ENCODE measurements around the gene LIMCH1.

Gene LIMCH1

GRCh38 chr4:41613386-41613785, 75.4 kb downstream of the LIMCH1 start:
- Histone ChIP-seq H3K36me3 (no peaks in the 10 kb centered on the region), H3K9me3 (no peaks in the 10 kb centered on the region), H3K27ac (no peak overlapping the region), H3K27me3 (no peaks in the 10 kb centered on the region), H3K9ac (no peak overlapping the region), H3K4me2 (no peak overlapping the region), H4K20me1 (no peaks in the 10 kb centered on the region), H3K4me1 (peaks cover 12% of the 10 kb centered on the region), H3K4me3 (no peak overlapping the region)
- TF ChIP-seq Cebpa-rat (IDR thresholded peaks at IDR 0.05) = no peak

GRCh38 chr4:41613821-41614220, 75.9 kb downstream of the LIMCH1 start:
- Histone ChIP-seq H3K4me1 (peaks cover 16% of the 10 kb centered on the region), H3K4me3 (no peak overlapping the region), H3K27me3 (no peaks in the 10 kb centered on the region), H3K36me3 (no peaks in the 10 kb centered on the region), H4K20me1 (no peaks in the 10 kb centered on the region), H3K9ac (no peak overlapping the region), H3K4me2 (no peak overlapping the region), H3K27ac (no peak overlapping the region), H3K9me3 (no peaks in the 10 kb centered on the region)
- no peak for TF ChIP-seq Cebpa-rat (IDR thresholded peaks at IDR 0.05)

GRCh38 chr4:41614519-41614918, 76.6 kb downstream of the LIMCH1 start:
- no peak overlapping the region for H3K9ac ChIP-seq
- no peaks in the 10 kb centered on the region for H3K9me3 ChIP-seq
- no peak for TF ChIP-seq Cebpa-rat (IDR thresholded peaks at IDR 0.05)
- H3K4me1 ChIP-seq = peaks cover 22% of the 10 kb centered on the region
- no peaks in the 10 kb centered on the region for H4K20me1 ChIP-seq
- no peak overlapping the region for H3K27ac ChIP-seq
- no peaks in the 10 kb centered on the region for H3K27me3 ChIP-seq
- no peaks in the 10 kb centered on the region for H3K36me3 ChIP-seq
- no peak overlapping the region for H3K4me2 ChIP-seq
- no peak overlapping the region for H3K4me3 ChIP-seq

DNA sequence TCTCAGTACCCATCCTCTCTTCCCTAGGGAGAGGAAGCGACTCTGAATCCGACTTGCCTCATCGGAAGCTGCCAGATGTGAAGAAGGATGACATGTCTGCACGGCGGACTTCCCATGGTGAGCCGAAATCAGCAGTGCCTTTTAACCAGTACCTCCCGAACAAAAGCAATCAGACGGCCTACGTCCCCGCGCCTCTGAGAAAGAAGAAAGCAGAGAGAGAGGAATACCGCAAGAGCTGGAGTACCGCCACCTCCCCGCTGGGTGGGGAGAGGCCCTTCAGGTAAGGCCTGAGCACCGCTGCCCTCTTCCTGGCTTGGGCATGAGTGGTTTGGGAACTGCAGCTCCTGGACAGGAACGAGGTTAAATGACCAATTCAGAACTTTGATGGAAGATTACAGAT, 81.2 kb downstream of the LIMCH1 start:
- Histone ChIP-seq H3K9ac (no peak overlapping the region), H3K27ac (no peak overlapping the region; the same call in 1 of the 2 replicates), H4K20me1 (no peaks in the 10 kb centered on the region), H3K27me3 (no peaks in the 10 kb centered on the region), H3K4me2 (peak overlapping the region; percentile 55), H3K36me3 (no peaks in the 10 kb centered on the region), H3K4me1 (peaks cover 37% of the 10 kb centered on the region), H3K9me3 (no peaks in the 10 kb centered on the region), H3K4me3 (no peak overlapping the region)
- TF ChIP-seq Cebpa-rat (IDR thresholded peaks at IDR 0.05) = no peak

DNA sequence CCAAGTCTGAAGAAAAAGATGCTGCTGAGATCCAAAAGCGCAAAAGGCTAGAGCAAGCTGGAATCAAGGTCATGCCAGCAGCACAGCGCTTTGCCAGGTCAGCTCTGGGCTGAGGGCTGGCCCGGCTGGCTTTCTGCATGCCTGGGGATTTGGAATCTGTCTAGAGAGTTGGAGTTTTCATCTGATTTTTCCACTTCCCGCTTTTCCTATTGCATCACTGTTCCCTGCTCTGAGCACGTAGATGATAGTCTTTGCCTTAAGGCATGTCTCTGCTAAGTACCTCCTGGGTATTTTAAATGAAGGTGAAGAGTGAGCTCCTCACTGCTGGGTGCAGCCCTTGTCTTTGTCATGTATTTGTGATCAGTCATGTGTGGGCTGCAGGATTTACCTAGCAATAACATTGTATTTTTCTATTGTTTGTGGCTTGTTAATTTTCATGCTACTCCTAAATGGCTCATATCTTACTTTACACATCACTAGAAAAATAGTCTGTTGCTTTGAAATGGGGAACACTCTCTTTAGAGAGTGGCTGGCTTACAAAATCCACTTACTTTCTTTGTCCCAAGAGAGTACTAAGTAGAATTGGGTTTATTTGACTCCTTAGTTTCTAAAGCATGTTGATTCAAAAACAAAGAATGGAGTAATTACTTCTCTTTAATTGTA, 82.8 kb downstream of the LIMCH1 start:
- Histone ChIP-seq H3K27me3 (no peaks in the 10 kb centered on the region), H3K4me3 (no peak overlapping the region), H3K36me3 (no peaks in the 10 kb centered on the region), H3K4me2 (0 out of 2 replicates have a peak overlapping the region, but pooled peaks have one; percentile 14), H3K9ac (no peak overlapping the region), H3K4me1 (peaks cover 53% of the 10 kb centered on the region), H3K27ac (no peak overlapping the region), H4K20me1 (no peaks in the 10 kb centered on the region), H3K9me3 (no peaks in the 10 kb centered on the region)
- no peak for TF ChIP-seq Cebpa-rat (IDR thresholded peaks at IDR 0.05)

- no peak overlapping the region for H3K4me3 ChIP-seq
- H3K9ac ChIP-seq = no peak overlapping the region
- H4K20me1 ChIP-seq = no peaks in the 10 kb centered on the region
- H3K9me3 ChIP-seq = no peaks in the 10 kb centered on the region
- no peaks in the 10 kb centered on the region for H3K27me3 ChIP-seq
- H3K36me3 ChIP-seq = no peaks in the 10 kb centered on the region
- TF ChIP-seq Cebpa-rat (IDR thresholded peaks at IDR 0.05) = no peak
- no peak overlapping the region for H3K27ac ChIP-seq
- H3K4me1 ChIP-seq = peaks cover 72% of the 10 kb centered on the region
- H3K4me2 ChIP-seq = no peak overlapping the region
Measured at GRCh38 chr4:41622787-41623186, 84.8 kb downstream of the LIMCH1 start.

DNA sequence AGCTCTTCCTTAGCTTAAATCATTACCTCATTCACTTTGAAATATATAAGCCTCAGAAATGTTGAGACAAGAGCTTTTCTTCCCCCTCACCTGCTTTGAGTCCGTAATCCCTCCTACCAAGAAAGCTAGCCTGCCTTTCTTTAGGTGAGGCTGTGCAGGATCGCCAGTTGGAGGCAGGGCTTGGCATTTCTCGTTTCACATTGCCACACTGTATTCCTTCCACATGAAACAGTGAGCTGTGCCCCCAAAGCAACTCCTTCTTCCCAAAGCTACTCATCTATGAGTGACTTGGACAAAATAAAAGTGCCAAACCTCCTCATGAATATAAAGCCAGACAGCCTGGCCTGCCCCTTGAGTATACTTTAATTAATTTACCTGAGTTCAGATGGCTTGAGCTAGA, 86.8 kb downstream of the LIMCH1 start:
- peaks cover 59% of the 10 kb centered on the region for H3K4me1 ChIP-seq
- peak overlapping the region; percentile 77 for H3K4me2 ChIP-seq
- H3K4me3 ChIP-seq = peak overlapping the region; percentile 37; the same call in 1 of the 2 replicates
- H4K20me1 ChIP-seq = no peaks in the 10 kb centered on the region
- H3K27ac ChIP-seq = peak overlapping the region; percentile 55
- H3K36me3 ChIP-seq = no peaks in the 10 kb centered on the region
- H3K9me3 ChIP-seq = no peaks in the 10 kb centered on the region
- peak overlapping the region; percentile 36; the same call in 1 of the 2 replicates for H3K9ac ChIP-seq
- TF ChIP-seq Cebpa-rat (IDR thresholded peaks at IDR 0.05) = no peak
- H3K27me3 ChIP-seq = no peaks in the 10 kb centered on the region

DNA sequence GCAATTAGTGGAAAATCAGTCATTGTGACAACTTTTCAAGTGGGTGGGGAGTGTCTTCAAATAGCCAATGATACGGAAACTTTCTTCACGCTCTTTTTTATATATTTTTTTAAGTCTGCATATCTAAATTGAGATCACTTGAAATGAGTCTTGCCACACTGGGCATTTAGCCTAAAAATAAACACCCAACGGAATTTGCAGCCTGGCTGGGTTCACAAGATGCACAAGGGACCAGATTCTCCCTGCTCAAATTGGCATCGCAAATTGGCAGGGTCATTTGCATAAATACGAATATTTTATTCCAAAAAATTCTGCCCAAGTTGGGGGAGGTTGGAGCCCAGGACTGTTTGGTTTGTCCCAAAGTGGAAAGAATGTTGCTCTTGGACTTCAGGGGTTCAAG, 87.6 kb downstream of the LIMCH1 start:
- no peak overlapping the region; the same call in 1 of the 2 replicates for H3K9ac ChIP-seq
- H3K27ac ChIP-seq = peak overlapping the region; percentile 58
- no peaks in the 10 kb centered on the region for H3K9me3 ChIP-seq
- H3K36me3 ChIP-seq = no peaks in the 10 kb centered on the region
- no peaks in the 10 kb centered on the region for H3K27me3 ChIP-seq
- no peak for TF ChIP-seq Cebpa-rat (IDR thresholded peaks at IDR 0.05)
- H3K4me1 ChIP-seq = peaks cover 55% of the 10 kb centered on the region
- no peaks in the 10 kb centered on the region for H4K20me1 ChIP-seq
- peak overlapping the region; percentile 77 for H3K4me2 ChIP-seq
- H3K4me3 ChIP-seq = peak overlapping the region; percentile 13; the same call in 1 of the 2 replicates

GRCh38 chr4:41628936-41629335, 91.0 kb downstream of the LIMCH1 start:
- H3K27ac ChIP-seq = no peak overlapping the region
- H3K27me3 ChIP-seq = no peaks in the 10 kb centered on the region
- no peak overlapping the region for H3K9ac ChIP-seq
- no peak overlapping the region for H3K4me2 ChIP-seq
- TF ChIP-seq Cebpa-rat (IDR thresholded peaks at IDR 0.05) = no peak
- H3K36me3 ChIP-seq = no peaks in the 10 kb centered on the region
- no peaks in the 10 kb centered on the region for H4K20me1 ChIP-seq
- no peaks in the 10 kb centered on the region for H3K9me3 ChIP-seq
- no peak overlapping the region for H3K4me3 ChIP-seq
- peaks cover 50% of the 10 kb centered on the region for H3K4me1 ChIP-seq

- no peak overlapping the region for H3K4me3 ChIP-seq
- no peak overlapping the region for H3K27ac ChIP-seq
- no peak overlapping the region for H3K4me2 ChIP-seq
- no peak for TF ChIP-seq Cebpa-rat (IDR thresholded peaks at IDR 0.05)
- H3K27me3 ChIP-seq = no peaks in the 10 kb centered on the region
- H3K9me3 ChIP-seq = no peaks in the 10 kb centered on the region
- no peaks in the 10 kb centered on the region for H4K20me1 ChIP-seq
- H3K9ac ChIP-seq = no peak overlapping the region
- no peaks in the 10 kb centered on the region for H3K36me3 ChIP-seq
- peaks cover 24% of the 10 kb centered on the region for H3K4me1 ChIP-seq
Measured at GRCh38 chr4:41631523-41631922, 93.6 kb downstream of the LIMCH1 start.
